Coronary artery (tissue), 2 donors: ENCODE data around the gene NAV2.

Experiments used
- DNase-seq: peaks from one replicate; pipeline ENCODE4 v3.0.0-alpha.2; 2017; ENCODE audit warnings: low spot score
- H3K27ac ChIP-seq, 2 donors: fragments of 200-600 bp; sonication (generic); one replicate each; pipeline ENCODE4 v1.5.1; 2016 to 2019
- H3K4me3 ChIP-seq: fragments of 200-600 bp; sonication (generic); 2 replicates; pipeline ENCODE4 v1.5.1; 2016; ENCODE audit warnings: mild to moderate bottlenecking, moderate library complexity
- TF ChIP-seq, protein P1 (sequence below): fragments of 200-600 bp; sonication (generic); IDR thresholded peaks from one replicate; pipeline ENCODE4 v1.5.1; 2019; ENCODE audit warnings: antibody characterized with exemption

NAV2 gene

DNA sequence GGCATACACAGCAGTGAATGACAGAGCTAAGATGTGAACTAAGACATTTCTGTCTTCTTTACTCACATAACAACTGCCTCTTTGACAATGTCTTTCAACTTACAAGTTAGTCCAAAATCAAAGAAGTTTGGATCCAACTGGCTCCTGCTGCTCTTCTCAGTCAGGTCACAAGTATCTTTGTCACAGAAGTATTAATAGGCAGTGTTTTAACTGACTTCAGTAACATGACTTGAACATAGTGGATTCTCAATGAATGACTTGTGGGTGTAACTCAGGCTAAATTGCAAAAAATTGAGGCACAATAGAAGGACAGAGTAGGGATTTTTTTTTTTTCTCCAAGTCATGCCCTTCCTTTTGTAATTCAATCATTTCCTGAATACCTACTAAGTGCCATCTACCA, 425.0 kb downstream of the NAV2 start:
- H3K27ac ChIP-seq, result no peak overlapping the region
- DNase-seq, result no peak
- no peak overlapping the region for H3K4me3 ChIP-seq
- TF ChIP-seq, protein P1, sequence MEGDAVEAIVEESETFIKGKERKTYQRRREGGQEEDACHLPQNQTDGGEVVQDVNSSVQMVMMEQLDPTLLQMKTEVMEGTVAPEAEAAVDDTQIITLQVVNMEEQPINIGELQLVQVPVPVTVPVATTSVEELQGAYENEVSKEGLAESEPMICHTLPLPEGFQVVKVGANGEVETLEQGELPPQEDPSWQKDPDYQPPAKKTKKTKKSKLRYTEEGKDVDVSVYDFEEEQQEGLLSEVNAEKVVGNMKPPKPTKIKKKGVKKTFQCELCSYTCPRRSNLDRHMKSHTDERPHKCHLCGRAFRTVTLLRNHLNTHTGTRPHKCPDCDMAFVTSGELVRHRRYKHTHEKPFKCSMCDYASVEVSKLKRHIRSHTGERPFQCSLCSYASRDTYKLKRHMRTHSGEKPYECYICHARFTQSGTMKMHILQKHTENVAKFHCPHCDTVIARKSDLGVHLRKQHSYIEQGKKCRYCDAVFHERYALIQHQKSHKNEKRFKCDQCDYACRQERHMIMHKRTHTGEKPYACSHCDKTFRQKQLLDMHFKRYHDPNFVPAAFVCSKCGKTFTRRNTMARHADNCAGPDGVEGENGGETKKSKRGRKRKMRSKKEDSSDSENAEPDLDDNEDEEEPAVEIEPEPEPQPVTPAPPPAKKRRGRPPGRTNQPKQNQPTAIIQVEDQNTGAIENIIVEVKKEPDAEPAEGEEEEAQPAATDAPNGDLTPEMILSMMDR, result no peak

DNA sequence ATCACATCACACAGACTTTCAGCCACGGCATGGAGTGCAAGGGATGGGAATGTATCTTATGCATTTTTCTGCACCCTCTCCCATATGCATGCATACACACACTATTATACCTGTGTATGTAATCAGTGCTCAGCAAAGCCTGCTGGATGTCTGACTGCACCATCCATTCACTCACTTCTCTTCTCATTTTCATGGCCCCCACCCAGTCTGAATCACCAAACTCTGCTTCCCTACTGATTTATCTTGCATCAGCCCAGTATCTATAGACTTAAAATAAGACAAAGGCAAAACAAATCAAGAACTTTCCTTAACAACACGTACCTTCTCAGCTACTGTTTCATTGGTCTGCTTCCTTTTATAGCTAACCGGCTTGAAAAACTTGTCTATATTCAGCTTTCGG, 426.1 kb downstream of the NAV2 start:
- no peak for DNase-seq
- TF ChIP-seq, protein P1, result no peak
- Histone ChIP-seq H3K4me3 (no peak overlapping the region), H3K27ac (no peak overlapping the region)

- no peak for DNase-seq
- TF ChIP-seq, protein P1, result no peak
- Histone ChIP-seq H3K4me3 (no peak overlapping the region), H3K27ac (no peak overlapping the region)
These were observed 441.7 kb downstream of the NAV2 start for GRCh38 chr11:20154381-20154780.

GRCh38 chr11:20155683-20156279, 443.1 kb downstream of the NAV2 start:
- TF ChIP-seq, protein P1, result no peak
- no peak for DNase-seq
- Histone ChIP-seq H3K4me3 (peak overlapping the region; percentile 62), H3K27ac (no peak overlapping the region)

DNA sequence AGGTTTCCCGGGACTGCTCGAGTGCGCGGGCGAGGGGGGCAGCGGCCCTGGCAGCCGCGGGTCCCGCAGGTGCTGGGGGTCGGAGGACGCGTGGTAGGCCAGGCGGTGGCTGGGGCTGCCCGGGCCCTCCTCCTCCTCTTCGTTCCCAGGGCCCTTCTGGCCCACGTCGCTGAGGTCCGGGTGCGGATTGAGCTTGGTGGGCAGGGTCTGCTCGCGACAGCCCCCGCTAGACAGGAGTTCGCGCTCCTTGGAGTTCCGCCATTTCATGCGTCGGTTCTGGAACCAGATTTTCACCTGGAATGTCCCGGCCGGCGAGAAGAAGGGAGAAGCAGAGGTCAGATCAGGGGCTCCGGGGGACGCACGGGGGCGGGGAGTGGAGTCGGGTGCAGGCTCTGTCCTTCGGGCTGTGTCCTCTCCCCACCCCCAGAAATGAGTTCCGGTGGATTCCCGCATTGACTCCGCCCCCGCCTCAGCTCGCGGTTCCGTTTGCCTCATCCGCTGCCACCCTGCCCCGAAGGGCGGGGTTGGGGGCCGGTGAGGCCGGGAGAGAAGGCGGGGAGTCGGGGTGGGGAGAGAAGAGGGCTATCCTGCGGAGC, 443.7 kb downstream of the NAV2 start:
- peak overlapping the region; percentile 62 for H3K4me3 ChIP-seq
- TF ChIP-seq, protein P1, result no peak
- DNase-seq, result no peak
- no peak overlapping the region for H3K27ac ChIP-seq

DNA sequence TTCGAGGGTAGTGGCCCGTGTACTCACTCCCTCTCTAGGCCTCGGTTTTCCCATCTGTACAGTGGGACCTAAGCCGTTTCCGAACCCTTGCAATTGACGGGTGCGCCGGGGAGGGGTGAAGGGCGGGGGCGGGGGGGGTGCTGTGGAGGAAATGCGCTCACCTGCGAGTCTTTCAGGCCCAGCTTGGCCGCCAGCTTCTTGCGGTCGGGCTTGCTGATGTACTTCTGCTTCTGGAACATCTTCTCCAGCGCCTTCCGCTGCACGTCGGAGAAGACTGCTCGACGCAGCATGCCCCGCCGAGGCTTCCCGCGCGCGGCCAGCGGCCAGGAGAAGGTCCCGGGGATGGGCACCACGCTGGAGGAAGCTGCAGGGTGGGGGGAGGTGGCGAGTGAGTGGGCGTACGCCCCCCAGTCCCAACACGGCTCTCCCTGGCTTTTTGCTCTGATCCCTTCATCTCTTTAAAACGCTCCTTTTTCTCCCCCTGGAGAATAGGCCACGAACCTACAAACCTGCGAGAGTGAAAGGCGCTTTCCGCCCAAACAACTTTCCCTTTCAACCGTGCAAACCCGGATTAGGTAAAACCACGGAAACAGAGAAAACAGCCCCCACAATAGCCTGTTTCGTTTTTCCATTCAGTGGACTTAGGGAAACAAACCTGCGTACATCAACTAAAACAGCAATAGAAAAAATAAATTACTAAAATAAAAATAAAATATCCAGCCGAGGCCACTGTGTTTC, 444.4 kb downstream of the NAV2 start:
- no peak overlapping the region for H3K27ac ChIP-seq
- TF ChIP-seq, protein P1, result no peak
- peak overlapping the region; percentile 62 for H3K4me3 ChIP-seq
- no peak for DNase-seq
